Measurements from ENCODE around the gene HSPB3.
"Not testable (repeated sequence)": the region's sequence is repeated elsewhere in the genome, so short reads cannot be mapped to it uniquely, and the experiment has no call there.

Gene HSPB3

GRCh38 chr5:54457094-54457862 is 1.8 kb downstream of the HSPB3 start:
- no peak for DNase-seq (ENCODE audit: low read depth in 2 of 2)

- no peak for DNase-seq (ENCODE audit: low read depth in 2 of 2)
Measured at GRCh38 chr5:54458221-54458620, 2.7 kb downstream of the HSPB3 start.

DNA sequence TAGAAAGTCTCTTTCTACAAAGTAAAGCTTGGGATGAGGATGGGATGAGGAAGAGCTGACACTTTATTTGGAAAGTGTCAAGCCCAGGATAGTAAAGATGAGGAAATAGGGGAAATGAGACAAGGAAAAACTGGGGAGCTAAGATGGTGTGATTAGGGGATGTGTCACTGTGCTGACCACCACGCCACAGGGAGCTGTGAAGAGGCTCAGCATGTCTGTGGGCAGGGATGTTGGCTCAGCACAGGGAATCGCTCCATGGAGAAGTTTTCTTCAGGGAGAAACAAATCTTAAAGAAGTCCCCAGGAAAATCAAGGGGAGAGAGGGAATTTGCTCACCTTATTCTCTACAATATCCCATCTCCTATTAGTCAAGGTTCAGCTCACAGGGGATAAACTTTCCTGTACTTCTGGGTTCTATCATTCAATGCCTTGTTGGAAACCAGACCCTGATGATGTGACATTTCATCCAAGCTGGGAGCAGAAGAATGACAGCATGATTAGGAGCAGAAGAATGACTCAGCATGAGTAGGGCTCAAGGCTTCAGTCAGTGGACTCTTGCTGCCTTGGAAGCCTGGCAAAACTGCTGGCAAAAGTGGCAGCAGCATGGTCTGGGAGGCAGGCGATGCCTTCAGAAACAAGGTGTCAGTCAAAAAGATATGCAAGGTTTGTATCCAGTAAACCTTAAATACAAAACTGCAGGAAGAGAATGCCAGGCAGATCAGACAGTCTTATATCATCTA is 4.9 kb downstream of the HSPB3 start:
- DNase-seq (ENCODE audit: low read depth in 2 of 2) = no peak

DNA sequence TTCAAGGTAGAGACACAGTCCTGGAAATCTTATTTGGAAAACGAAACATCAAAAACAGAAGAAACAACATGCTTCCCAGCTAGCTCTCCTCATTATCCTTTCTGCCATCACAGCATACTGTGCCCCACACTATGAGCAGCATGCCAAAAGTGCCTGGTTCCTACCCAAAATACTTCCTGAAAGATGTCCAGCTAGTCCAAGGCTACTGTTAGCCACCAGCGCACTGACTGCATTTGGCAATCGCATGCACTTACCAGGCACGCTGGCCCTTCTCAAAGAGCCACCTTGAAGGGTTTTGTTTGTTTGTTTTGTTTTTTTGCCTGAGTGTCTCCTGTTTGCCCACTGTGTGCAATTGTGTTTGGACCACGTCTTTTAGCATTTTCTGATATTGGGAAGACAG is 6.8 kb downstream of the HSPB3 start:
- no peak for DNase-seq (ENCODE audit: low read depth in 2 of 2)

- DNase-seq (ENCODE audit: low read depth in 2 of 2) = no peak
Measured at GRCh38 chr5:54463713-54464112, 8.2 kb downstream of the HSPB3 start.

- no peak for DNase-seq (ENCODE audit: low read depth in 2 of 2)
Measured at GRCh38 chr5:54469622-54470021, 14.1 kb downstream of the HSPB3 start.

GRCh38 chr5:54470128-54470527 is 14.6 kb downstream of the HSPB3 start:
- no peak for DNase-seq (ENCODE audit: low read depth in 2 of 2)

GRCh38 chr5:54470677-54471076 is 15.2 kb downstream of the HSPB3 start:
- DNase-seq (ENCODE audit: low read depth in 2 of 2) = no peak

DNA sequence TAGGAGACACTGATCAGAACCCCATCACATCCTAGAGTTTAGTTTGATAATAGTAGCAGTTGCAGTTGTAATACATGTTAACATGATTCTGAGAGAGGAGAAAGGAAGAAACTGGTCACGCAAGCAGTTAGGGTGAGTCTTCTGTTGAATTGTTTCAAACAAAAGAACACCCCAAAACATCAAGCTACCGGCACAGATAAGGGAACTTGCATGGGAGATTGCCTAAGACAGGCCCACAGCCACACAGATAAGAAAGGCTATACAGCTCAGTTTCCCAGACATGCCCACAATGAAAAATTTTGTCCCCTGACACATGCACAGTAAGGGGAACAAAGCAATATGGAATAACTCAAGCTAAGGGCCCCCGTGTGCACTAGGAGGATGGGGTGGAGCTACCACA is 15.9 kb downstream of the HSPB3 start:
- DNase-seq (ENCODE audit: low read depth in 2 of 2) = no peak

DNA sequence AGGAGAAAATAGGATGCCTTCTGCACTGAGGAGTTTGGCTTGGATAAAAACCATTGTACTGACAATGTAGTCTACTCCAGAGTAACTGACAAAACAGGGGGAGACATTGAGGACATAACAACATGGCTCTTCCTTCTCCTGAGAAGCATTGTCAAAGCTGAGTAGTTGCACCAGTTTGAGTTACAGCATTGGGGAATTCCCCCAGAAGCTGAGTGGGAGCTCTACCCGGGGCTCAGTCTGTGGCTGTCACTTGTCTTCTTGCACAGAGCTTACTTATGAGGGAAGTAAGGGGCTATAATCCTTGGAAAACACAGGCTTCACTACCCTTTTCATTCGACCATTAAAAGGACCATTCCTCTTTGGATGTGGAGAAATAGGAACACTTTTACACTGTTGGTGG is 21.2 kb downstream of the HSPB3 start:
- DNase-seq (ENCODE audit: low read depth in 2 of 2) = no peak

DNA sequence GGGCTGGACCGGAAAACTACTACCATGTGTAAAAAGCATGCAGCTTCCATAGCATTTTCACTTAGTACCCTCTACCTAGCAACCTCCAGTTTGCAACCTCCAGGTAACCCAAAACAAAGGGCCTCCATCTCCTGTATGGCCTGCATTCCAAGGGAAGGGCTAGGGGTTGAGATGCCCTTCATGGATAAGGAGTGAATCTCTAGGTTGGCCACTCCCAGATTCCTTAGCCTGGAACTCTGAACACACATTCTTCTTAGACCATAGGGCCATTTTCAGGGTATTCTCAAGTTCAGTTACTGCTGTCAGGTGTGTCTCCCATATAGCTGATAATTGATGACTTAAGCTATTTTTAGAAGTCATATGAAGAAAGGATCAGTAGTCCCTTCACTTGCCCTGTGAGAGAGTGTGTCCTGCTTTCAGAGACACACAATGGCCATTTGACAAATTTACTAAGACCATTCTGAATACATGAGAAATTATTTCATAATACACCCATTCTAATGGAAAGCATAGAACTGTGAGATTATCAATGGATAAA is 22.5 kb downstream of the HSPB3 start:
- no peak for DNase-seq (ENCODE audit: low read depth in 2 of 2)

DNA sequence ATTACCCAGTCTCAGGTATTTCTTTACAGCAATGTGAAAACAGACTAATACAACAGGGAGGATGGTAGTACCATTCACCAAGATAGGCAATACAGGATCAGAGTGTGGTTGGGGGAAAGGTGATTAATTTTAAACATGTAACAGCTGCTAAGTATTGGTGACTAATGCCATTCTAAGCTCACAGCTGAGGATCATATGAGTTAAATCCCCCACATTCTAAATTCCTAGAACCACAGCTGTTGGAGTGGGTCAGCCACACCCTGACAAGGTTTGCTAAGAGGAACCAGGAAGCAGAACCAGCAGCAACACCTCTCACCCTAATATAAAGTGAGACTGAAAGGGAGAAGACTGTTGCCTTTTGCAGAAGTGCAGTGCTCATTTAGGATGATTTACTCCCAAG is 24.8 kb downstream of the HSPB3 start:
- no peak for DNase-seq (ENCODE audit: low read depth in 2 of 2)

DNA sequence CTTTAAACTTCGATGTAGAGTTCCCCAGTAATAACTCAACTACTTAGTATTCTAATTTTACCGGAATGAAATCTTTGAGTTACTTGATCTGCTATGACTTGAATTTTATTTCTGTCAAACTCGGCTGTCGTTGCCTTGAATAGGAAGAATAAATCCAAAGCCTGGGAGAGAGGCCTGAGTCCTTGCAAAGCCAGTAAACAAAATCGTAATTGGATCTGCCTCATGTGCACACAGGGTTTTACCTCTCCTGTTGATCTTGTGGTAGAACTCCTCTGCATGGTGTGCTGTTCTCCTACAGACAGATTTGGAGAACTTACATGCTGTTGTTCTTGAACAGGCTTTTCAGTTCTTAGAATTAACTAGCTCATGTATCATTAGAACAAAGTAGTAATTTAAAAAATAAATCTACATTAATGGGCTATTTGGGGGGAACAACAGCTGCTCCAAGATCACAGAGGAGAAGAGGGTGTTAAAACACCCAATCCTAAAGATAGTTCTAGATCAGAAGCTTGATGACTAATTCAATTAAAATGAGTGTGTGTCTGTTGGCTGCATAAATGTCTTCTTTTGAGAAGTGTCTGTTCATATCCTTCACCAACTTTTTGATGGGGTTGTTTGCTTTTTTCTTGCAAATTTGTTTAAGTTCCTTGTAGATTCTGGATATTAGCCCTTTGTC is 28.9 kb downstream of the HSPB3 start:
- DNase-seq (ENCODE audit: low read depth in 2 of 2) = no peak

- not testable (repeated sequence) for DNase-seq (ENCODE audit: low read depth in 2 of 2)
Measured at GRCh38 chr5:54485659-54486058, 30.2 kb downstream of the HSPB3 start.

DNA sequence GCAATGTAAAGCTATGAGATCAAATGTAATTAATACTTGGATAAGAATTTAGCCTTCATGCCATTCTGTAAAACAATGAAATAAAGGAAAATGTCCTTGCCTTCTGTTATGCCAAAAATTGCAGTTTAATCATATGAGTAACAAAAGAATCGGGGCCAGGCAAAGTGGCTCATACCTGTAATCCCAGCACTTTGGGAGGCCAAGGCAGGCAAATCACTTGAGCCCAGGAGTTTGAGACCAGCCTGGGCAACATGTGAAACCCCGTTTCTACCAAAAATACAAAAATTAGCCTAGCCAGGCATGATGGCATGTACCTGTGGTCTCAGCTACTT is 34.1 kb downstream of the HSPB3 start:
- not testable (repeated sequence) for DNase-seq (ENCODE audit: low read depth in 2 of 2)

- no peak for DNase-seq (ENCODE audit: low read depth in 2 of 2)
Measured at GRCh38 chr5:54491326-54491725, 35.8 kb downstream of the HSPB3 start.

- DNase-seq (ENCODE audit: low read depth in 2 of 2) = no peak
Measured at GRCh38 chr5:54492178-54492577, 36.7 kb downstream of the HSPB3 start.

DNA sequence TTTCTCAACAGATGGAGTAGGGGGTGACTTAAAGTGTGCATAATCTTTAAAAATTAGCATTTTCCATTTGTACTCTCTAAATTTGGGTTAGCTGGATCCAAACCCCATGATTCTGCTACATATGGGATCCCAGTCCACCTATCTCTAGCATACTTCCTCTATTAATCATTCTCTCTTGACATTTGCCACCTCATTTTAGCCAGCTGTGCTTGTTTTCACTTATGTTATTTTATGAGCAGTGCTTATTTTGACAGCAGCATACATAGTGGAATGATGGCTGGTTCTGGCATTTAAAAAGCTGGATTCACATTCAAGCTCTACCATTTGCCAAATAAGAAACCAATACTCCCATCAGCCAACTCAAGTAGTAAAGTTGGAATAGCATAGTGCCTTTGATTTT is 39.5 kb downstream of the HSPB3 start:
- no peak for DNase-seq (ENCODE audit: low read depth in 2 of 2)
